Activated CD8-positive, alpha-beta memory T cell treated with anti-CD3 and anti-CD28 coated beads, Interleukin-2, amount 50 U/mL, for 24 hours (primary cell): Measurements from ENCODE around the gene SEPTIN14.
"Not testable (repeated sequence)": the region's sequence is repeated elsewhere in the genome, so short reads cannot be mapped to it uniquely, and the experiment has no call there.

ENCODE experiments used
- DNase-seq: peaks from one replicate; pipeline ENCODE4 v3.0.0-alpha.2; 2020; ENCODE audit errors: extremely low read depth

Gene SEPTIN14

GRCh38 chr7:55784151-55784550 is 78.4 kb downstream of the SEPTIN14 start:
- no peak for DNase-seq

DNA sequence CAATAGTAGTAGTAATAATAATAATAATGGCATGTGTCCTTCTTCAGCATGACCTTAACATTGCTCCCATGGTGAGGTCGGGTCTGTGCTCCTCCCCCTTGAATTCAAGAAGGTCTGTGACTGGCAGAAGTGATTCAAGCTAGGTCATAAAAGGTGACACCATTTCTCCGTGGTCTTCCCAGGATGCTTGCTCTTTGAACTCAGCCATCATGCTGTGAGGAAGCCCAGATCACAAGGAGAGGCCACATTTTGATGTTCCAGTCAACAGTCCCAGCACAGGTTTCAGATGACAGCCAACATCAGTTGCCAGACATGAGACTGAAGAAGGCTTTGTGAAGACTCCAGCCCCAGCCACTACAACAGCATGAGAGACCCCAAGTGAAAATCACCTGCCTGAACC is 83.9 kb downstream of the SEPTIN14 start:
- DNase-seq: no peak

- no peak for DNase-seq
Measured at GRCh38 chr7:55776196-55776595, 86.4 kb downstream of the SEPTIN14 start.

- no peak for DNase-seq
Measured at GRCh38 chr7:55775051-55775420, 87.5 kb downstream of the SEPTIN14 start.

DNA sequence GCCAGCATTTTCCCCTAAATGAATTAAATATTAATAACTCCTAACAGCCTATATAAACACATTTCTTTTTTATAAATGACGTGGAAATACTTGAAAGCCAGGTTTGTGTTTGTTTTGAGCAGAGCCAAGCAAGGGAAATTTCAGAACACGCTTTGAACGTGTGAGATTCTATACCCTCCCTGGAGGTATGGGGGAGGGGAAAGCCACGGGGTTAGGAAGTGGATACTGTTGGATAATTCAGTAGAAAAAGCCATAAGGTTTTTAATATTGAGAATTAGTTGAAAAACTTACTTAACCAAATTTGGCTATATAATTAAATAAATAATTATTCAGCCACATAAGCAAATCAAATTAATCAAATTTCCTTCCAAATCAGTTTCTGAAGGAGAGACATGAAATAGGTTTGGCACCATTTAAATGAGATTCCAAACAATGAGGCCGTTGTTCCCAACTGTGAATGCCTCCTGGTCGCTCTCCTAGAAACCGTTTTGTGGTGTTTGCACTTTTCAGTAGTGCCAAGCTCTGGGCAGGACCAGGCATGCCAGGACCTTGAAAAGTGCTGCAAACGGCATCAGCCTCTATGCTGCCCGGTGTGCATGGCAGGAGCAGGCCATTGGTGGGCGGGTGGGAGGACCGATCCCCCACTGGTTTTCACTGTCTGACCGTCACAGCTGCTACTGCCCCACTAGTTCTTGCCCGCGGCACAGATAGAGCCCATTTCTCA is 88.1 kb downstream of the SEPTIN14 start:
- no peak for DNase-seq

DNA sequence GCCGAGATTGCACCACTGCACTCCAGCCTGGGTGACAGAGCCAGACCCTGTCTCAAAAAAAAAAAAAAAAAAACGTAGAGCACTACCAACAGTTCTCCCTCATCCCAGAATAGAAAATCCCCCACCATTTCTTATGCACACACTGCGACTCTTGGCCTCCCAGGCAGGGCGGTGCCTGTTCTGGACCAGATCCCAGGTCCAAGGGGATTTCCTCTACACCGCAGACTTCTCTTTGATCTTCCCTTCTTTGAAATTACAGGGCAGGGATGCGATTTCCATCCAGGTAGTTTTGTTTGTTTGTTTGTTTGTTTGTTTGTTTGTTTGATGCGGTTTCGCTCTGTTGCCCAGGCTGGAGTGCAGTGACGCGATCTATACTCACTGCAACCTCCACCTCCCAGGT is 91.8 kb downstream of the SEPTIN14 start:
- DNase-seq: no peak

DNA sequence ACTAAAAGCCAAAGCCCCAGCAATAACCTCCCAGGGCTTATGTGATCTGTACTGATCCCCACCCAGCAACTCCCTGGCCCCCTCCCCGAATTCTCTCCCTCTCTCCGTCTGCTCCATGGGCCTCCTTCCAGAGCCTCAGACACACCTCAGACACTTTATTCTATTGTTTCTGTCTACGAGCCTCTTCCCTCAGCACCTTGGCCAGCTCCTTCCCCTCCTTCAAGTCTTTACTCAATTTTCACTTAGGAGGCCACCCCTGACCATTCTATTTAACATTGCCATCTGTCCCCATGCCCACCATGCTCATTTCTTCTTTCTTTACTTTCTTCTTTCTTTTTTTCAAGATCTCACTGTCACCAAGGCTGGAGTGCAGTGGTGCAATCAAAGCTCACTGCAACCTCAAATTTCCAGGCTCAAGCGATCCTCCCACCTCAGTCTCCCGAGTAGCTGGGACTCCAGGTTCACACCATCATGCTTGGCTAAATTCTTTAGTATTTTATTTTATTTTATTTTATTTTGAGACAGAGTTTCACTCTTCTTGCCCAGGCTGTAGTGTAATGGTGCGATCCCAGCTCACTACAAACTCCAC is 109.2 kb downstream of the SEPTIN14 start:
- not testable (repeated sequence) for DNase-seq

- not testable (repeated sequence) for DNase-seq
Measured at GRCh38 chr7:55744706-55745105, 117.8 kb downstream of the SEPTIN14 start.
